HG02678 (cell line): ENCODE measurements around the gene GK.
"Not testable (repeated sequence)": the region's sequence is repeated elsewhere in the genome, so short reads cannot be mapped to it uniquely, and the experiment has no call there.

Experiments used
- ATAC-seq: cut with Tn5 transposase; IDR thresholded peaks from one replicate; pipeline ENCODE4 v1.9.1; 2021; ENCODE audit warnings: mild to moderate bottlenecking, moderate library complexity; ENCODE audit not compliant: unreplicated experiment

GK gene

GRCh38 chrX:30653415-30654131 is at the start of gene GK:
Gene GK (plus strand): TSS chrX:30653423. CDS start chrX:30653538, 115 bp downstream.
- ATAC-seq, result peak; percentile 3

GRCh38 chrX:30607155-30607554 is 46.1 kb upstream of the GK start:
- ATAC-seq, result no peak

GRCh38 chrX:30610026-30610425 is 43.2 kb upstream of the GK start:
- ATAC-seq, result no peak

- no peak for ATAC-seq
Observed at GRCh38 chrX:30612250-30612655, 41.0 kb upstream of the GK start.

GRCh38 chrX:30613721-30614120 is 39.5 kb upstream of the GK start:
- no peak for ATAC-seq

- no peak for ATAC-seq
Observed at GRCh38 chrX:30615229-30615628, 38.0 kb upstream of the GK start.

- no peak for ATAC-seq
Observed at GRCh38 chrX:30618160-30618765, 35.0 kb upstream of the GK start.

- ATAC-seq, result no peak
Observed at GRCh38 chrX:30620125-30620524, 33.1 kb upstream of the GK start.

- ATAC-seq, result no peak
Observed at GRCh38 chrX:30620980-30621618, 32.1 kb upstream of the GK start.

GRCh38 chrX:30622361-30622760 is 30.9 kb upstream of the GK start:
- ATAC-seq, result no peak

- ATAC-seq, result no peak
Observed at GRCh38 chrX:30626402-30626801, 26.8 kb upstream of the GK start.

- no peak for ATAC-seq
Observed at GRCh38 chrX:30627818-30628652, 25.2 kb upstream of the GK start.

GRCh38 chrX:30634070-30634469 is 19.2 kb upstream of the GK start:
- ATAC-seq, result not testable (repeated sequence)

- ATAC-seq, result no peak
Observed at GRCh38 chrX:30635630-30636029, 17.6 kb upstream of the GK start.

- no peak for ATAC-seq
Observed at GRCh38 chrX:30637874-30638815, 15.1 kb upstream of the GK start.

- ATAC-seq, result not testable (repeated sequence)
Observed at GRCh38 chrX:30639702-30640101, 13.5 kb upstream of the GK start.

GRCh38 chrX:30642642-30643041 is 10.6 kb upstream of the GK start:
- ATAC-seq, result no peak

- no peak for ATAC-seq
Observed at GRCh38 chrX:30643313-30643821, 9.9 kb upstream of the GK start.

- no peak for ATAC-seq
Observed at GRCh38 chrX:30649859-30650258, 3.4 kb upstream of the GK start.
